ENCODE results near the gene CAMK1D. TPM values are rescaled to one million over a fixed set of nuclear protein-coding genes. Genes with fewer than 3 reads are reported as not detected.

Gene CAMK1D
- total and polyA plus RNA-seq, 2 donors (not counting 3 experiments of a cell fraction or from before 2014, with no cell fraction given), result 0.37 to 4.2 TPM

- Histone ChIP-seq H3K4me2 (ENCODE audit: insufficient read depth, low read length) (no peak overlapping the region), H3K27me3 (ENCODE audit: control insufficient read depth in 2 of 2, insufficient read depth in 2 of 2, low read length in 2 of 2) (no peaks in the 10 kb centered on the region), H3K79me2 (ENCODE audit: control insufficient read depth, insufficient read depth, low read length) (no peaks in the 10 kb centered on the region), H2AFZ (ENCODE audit: low read depth, low read length) (no peak overlapping the region), H4K20me1 (replicated peaks; ENCODE audit: control insufficient read depth, extremely low read depth, insufficient read depth, low read length) (no peaks in the 10 kb centered on the region), H3K27ac (ENCODE audit: insufficient read depth, low read depth, low read length) (no peak overlapping the region), H3K4me1 (ENCODE audit: control insufficient read depth, extremely low read depth, insufficient read depth, low read length) (no peaks in the 10 kb centered on the region), H3K9me1 (replicated peaks; ENCODE audit: control insufficient read depth, extremely low read depth, insufficient read depth, low read length) (no peaks in the 10 kb centered on the region), H3K9me3 (replicated peaks; ENCODE audit: control insufficient read depth, insufficient read depth, low read length) (no peaks in the 10 kb centered on the region), H3K9ac (replicated peaks; ENCODE audit: extremely low read depth, insufficient read depth, low read length) (no peak overlapping the region), H3K36me3 (ENCODE audit: control insufficient read depth in 2 of 2, extremely low read depth in 1 of 2, insufficient read depth in 2 of 2, low read length in 2 of 2) (no peaks in the 10 kb centered on the region), H3K4me3 (replicated peaks in 1 of 3; ENCODE audit: insufficient read depth in 1 of 3, low read depth in 1 of 3, low read length in 3 of 3) (no peak overlapping the region)
- no TSS peak for BruUV-seq (replicated peaks)
- FAIRE-seq (no peak), DNase-seq (ENCODE audit: low read depth, low spot score) (no peak)
- intact Hi-C loops (cut with micrococcal nuclease), result no loop called here
- dilution Hi-C loops (cut with MboI; ENCODE audit: extremely low pct_ligation_motif_present, low sequenced_read_pairs), result no loop called here
- no peak for TF ChIP-seq CTCF (IDR thresholded peaks at IDR 0.05; ENCODE audit: extremely low read depth in 1 of 2, insufficient read depth in 1 of 2, low read depth in 1 of 2, low read length in 2 of 2)
- no peak for TF ChIP-seq GATA2 (IDR thresholded peaks at IDR 0.05; ENCODE audit: insufficient read depth, insufficient read length, low read depth, low read length)
- ChIA-PET POLR2A (no interaction called here), CTCF (interaction anchor here (1.1 kb wide), 1 partner anchor 15 kb away, joined by 3 read pairs; no protein-coding TSS in a partner anchor)
Measured at GRCh38 chr10:12679636-12680035, 330.3 kb downstream of the CAMK1D start.

DNA sequence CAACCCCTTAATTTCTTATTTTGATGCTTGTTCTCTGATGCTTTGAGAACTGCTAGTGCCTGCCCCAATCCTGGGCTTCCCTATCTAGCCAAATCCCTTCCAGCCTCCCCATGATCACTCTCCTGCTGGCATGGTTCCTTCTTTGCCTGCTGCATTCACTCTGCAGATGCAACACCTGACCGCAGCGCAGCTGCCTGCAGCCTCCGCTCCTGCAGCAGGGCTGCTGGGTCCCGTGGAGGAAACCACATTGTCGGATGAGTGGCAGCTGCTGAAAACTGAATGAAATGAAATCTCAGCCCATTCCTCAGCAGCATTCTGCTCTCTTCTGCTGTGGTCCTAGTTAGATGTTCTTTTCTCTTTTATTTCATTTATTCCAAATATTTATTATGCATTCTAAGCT lies 331.9 kb downstream of the CAMK1D start:
- H3K79me2 ChIP-seq (ENCODE audit: control insufficient read depth, insufficient read depth, low read length), result no peaks in the 10 kb centered on the region
- no peak overlapping the region for H3K4me3 ChIP-seq (replicated peaks in 1 of 3; ENCODE audit: insufficient read depth in 1 of 3, low read depth in 1 of 3, low read length in 3 of 3)
- no peak for FAIRE-seq
- H3K4me2 ChIP-seq (ENCODE audit: insufficient read depth, low read length), result no peak overlapping the region
- H3K4me1 ChIP-seq (ENCODE audit: control insufficient read depth, extremely low read depth, insufficient read depth, low read length), result no peaks in the 10 kb centered on the region
- H2AFZ ChIP-seq (ENCODE audit: low read depth, low read length), result no peak overlapping the region
- H3K9me1 ChIP-seq (replicated peaks; ENCODE audit: control insufficient read depth, extremely low read depth, insufficient read depth, low read length), result no peaks in the 10 kb centered on the region
- no peak for DNase-seq (ENCODE audit: low read depth, low spot score)
- no peaks in the 10 kb centered on the region for H3K27me3 ChIP-seq (ENCODE audit: control insufficient read depth in 2 of 2, insufficient read depth in 2 of 2, low read length in 2 of 2)
- no peaks in the 10 kb centered on the region for H3K36me3 ChIP-seq (ENCODE audit: control insufficient read depth in 2 of 2, extremely low read depth in 1 of 2, insufficient read depth in 2 of 2, low read length in 2 of 2)
- H4K20me1 ChIP-seq (replicated peaks; ENCODE audit: control insufficient read depth, extremely low read depth, insufficient read depth, low read length), result no peaks in the 10 kb centered on the region
- no peaks in the 10 kb centered on the region for H3K9me3 ChIP-seq (replicated peaks; ENCODE audit: control insufficient read depth, insufficient read depth, low read length)
- TF ChIP-seq GATA2 (IDR thresholded peaks at IDR 0.05; ENCODE audit: insufficient read depth, insufficient read length, low read depth, low read length) (no peak), POLR2A (IDR thresholded peaks at IDR 0.05; ENCODE audit: low read depth, low read length) (no peak), MYC (IDR thresholded peaks at IDR 0.05; ENCODE audit: low read depth, low read length) (no peak), POLR2AphosphoS5 (IDR thresholded peaks at IDR 0.05; ENCODE audit: insufficient read depth, low read depth, low read length) (no peak), EZH2 (IDR thresholded peaks at IDR 0.05; ENCODE audit: borderline replicate concordance, low read depth, low read length, severe bottlenecking) (no peak), FOS (IDR thresholded peaks at IDR 0.05; ENCODE audit: borderline replicate concordance, insufficient read depth, low read length) (no peak), CTCF (IDR thresholded peaks at IDR 0.05; ENCODE audit: extremely low read depth in 1 of 2, insufficient read depth in 1 of 2, low read depth in 1 of 2, low read length in 2 of 2) (no peak), JUN (IDR thresholded peaks at IDR 0.05; ENCODE audit: borderline replicate concordance, insufficient read depth, insufficient read length, low read depth) (no peak)
- TF ChIP-seq, protein P1, sequence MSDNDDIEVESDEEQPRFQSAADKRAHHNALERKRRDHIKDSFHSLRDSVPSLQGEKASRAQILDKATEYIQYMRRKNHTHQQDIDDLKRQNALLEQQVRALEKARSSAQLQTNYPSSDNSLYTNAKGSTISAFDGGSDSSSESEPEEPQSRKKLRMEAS (IDR thresholded peaks at IDR 0.05; ENCODE audit: insufficient read depth, insufficient read length), result no peak
- ChIA-PET POLR2A (no interaction called here), CTCF (no interaction called here)
- BruUV-seq (replicated peaks), result no TSS peak
- intact Hi-C loops (cut with micrococcal nuclease) (no loop called here), dilution Hi-C loops (cut with MboI; ENCODE audit: extremely low pct_ligation_motif_present, low sequenced_read_pairs) (no loop called here)
- no peak overlapping the region for H3K27ac ChIP-seq (ENCODE audit: insufficient read depth, low read depth, low read length)
- H3K9ac ChIP-seq (replicated peaks; ENCODE audit: extremely low read depth, insufficient read depth, low read length), result no peak overlapping the region

Data from endothelial cell of umbilical vein (primary cell).